Activated CD4-positive, alpha-beta T cell treated with anti-CD3 and anti-CD28 coated beads, Interleukin-10, Interleukin-2, amounts not matched to agents 100 ng/mL and 50 ng/mL, durations not matched to agents 16 hours and 8 hours (primary cell): ENCODE results near the gene REXO4.
"Not testable (repeated sequence)": the region's sequence is repeated elsewhere in the genome, so short reads cannot be mapped to it uniquely, and the experiment has no call there.

Experiments
- DNase-seq: peaks from one replicate; pipeline ENCODE4 v3.0.0-alpha.2; 2020

REXO4 gene

DNA sequence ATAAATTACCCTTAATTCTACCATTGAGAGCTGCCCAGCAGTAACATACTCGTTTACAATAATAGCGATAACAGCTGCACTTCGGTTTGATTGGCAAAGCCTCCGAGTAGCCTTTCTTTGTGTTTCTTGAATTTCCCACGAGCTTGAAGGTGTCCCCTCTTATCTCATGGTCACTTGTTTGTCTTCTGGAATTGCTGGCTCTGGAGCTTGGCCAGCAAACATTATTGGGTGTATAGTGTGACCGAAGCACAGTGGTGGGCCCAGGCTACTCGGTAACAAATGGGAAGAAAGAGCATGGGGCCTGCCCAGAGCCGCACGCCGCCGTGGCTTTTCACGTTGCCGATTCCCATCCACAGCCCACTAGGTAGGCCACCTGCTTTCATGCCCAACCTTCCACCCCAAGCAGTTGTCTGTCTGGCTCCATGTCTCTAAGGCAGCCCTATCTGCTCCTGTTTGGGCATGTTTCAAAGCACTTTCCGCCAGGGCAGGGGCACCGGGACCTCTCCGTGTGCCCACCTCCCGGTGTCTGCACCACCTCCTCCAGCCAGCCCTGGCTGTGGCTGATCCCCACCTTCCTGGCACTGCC is 33.0 kb downstream of the REXO4 start:
- no peak for DNase-seq

DNA sequence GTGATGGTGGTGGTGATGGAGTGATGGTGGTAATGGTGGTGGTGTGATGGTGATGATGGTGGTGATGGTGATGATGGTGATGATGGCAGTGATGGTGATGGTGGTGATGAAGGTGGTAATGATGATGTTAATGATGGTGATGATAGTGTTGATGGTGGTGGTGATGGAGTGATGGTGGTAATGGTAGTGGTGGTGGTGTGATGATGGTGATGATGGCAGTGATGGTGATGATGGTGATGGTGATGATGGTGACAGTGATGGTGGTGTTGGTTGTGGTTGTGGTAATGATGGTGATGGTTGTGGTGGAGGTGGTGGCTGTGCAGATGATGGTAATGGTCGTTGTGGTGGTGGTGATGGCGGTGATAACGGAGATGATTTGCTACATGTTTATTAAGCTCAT is 34.4 kb downstream of the REXO4 start:
- DNase-seq = no peak

DNA sequence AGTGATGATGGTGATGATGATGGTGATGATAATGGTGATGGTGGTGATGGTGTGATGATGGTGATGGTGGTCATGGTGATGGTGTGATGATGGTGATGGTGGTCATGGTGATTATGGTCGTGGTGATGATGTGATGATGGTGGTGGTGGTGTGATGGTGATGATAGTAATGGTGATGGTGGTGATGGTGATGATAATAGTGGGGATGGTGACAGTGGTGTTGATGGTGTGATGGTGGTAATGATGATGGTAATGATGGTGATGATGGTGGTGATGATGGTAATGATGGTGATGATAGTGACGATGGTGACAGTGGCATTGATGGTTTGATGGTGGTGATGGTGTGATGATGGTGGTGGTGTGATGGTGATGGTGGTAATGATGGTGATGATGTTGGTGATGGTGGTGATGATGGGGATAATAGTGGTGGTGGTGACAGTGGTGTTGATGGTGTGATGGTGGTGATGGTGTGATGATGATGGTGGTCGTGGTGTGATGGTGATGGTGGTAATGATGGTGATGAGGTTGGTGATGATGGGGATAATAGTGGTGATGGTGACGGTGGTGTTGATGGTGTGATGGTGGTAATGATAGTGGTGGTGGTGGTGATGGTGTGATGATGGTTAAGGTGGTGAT is 35.2 kb downstream of the REXO4 start:
- no peak for DNase-seq

DNA sequence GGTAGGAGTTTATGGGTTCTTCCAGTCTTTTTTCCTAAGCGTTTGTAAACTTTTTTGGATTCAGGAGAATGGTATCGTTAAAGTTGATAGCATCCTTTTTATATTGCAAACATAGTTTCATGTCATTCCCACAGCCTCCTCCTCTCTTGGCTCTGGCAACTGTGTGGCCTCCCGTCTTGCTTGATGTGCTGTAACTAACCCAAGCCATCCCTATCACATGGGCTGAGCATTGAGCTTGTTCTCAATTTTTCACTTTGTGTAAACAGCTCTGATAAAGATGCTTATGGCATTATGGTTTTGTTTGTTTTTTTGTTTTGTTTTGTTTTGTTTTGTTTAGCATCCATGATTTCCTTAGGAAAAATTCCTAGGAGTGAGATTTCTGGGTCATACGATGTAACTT is 37.1 kb downstream of the REXO4 start:
- DNase-seq = no peak

DNA sequence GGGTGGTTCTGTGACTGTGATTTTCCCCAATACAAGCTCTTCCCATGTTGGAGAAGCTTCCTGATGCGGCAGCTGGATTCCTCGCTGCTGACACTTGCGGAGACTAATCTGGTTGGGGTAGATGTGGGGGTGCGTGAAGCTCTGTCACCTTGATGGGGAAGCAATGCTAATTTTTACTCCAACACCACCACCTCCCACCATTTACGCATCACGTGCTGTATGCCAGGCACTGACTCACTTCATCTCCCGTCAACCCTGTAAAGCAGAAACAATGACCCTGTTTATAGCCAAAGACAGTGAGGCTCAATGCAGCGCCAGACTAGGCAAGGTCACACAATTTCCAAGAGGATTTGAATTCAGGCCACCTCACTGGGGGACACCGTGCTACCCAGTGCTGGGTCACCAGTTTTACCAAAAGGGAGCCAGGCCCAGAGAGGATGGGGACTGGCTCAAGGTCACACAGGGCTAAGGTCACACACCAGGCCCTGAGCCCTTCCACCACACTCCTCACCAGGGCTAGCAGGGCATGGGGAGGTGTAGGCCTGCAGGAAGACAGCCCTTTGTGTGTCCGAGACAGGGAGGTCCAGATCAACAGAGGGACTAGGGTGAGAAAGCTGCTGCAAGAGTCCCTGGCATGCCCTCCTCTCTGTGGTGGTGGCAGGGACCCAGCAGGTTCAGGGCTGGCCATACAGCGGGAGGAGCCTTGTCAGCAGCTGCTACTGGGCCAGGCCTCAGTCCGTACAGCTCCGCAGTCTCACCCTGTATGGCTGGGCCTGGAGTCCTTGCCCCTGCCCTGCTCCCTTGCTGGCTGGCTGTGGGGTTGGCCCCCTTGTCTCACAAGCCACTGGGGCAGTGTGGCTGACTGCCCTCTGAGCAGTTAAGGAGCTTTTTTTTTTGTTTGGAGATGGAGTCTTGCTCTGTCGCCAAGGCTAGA is 38.4 kb downstream of the REXO4 start:
- DNase-seq = no peak

DNA sequence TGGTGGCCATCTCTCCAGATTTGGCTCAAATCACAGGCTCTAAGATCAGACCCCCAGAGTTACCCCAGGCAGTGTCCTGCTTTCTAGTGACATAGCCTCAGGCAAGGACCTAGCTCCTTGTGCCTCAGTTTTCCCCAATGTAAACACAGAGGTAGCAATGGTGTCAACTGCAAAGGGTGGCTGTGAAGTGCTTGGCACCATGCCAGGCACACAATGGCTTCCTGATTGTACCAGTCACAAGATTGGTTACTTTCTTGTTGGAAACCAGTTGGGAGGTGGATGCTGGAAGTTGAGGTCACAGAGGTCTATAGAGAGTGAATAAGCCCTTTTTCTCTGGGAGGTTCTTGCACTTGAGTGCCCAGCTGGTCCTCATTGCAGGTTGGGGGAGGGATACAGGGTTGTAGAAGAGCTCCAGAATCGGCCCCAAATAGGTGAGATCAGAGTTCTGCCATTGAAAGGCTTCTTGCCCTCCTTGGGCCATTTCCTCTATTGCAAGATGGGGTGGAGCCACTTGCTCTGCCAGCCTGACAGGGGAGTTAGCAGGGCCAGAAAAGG is 39.3 kb downstream of the REXO4 start:
- DNase-seq = no peak

DNA sequence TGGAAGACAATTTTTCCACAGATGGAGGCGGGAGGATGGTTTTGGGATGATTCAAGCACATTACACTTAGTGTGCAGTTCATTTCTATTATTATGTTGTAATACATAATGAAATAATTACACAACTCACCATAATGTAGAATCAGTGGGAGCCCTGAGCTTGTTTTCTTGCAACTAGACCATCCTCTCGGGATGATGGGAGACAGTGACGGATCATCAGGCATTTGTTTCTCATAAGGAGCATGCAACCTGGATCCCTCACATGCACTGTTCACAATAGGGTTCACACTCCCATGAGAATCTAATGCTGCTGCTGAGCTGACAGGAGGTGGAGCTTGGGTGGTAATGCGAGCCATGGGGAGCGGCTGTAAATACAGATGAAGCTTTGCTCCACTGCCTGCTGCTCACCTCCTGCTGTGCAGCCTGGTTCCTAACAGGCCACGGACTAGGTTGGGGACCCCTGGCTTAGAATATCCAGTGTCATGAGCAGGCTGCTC is 40.0 kb downstream of the REXO4 start:
- DNase-seq = no peak

DNA sequence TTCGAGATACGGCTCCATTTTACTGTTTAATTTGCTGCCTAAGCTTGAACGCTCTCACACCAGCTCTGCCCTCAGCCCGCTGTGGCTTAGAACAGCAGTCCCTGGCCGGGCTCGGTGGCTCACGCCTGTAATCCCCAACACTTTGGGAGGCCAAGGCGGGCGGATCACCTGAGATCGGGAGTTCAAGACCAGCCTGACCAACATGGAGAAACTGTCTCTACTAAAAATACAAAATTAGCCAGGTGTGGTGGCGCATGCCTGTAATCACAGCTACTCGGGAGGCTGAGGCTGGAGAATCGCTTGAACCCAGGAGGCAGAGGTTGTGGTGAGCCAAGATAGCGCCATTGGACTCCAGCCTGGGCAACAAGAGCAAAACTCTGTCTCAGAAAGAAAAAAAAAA is 40.5 kb downstream of the REXO4 start:
- not testable (repeated sequence) for DNase-seq

DNA sequence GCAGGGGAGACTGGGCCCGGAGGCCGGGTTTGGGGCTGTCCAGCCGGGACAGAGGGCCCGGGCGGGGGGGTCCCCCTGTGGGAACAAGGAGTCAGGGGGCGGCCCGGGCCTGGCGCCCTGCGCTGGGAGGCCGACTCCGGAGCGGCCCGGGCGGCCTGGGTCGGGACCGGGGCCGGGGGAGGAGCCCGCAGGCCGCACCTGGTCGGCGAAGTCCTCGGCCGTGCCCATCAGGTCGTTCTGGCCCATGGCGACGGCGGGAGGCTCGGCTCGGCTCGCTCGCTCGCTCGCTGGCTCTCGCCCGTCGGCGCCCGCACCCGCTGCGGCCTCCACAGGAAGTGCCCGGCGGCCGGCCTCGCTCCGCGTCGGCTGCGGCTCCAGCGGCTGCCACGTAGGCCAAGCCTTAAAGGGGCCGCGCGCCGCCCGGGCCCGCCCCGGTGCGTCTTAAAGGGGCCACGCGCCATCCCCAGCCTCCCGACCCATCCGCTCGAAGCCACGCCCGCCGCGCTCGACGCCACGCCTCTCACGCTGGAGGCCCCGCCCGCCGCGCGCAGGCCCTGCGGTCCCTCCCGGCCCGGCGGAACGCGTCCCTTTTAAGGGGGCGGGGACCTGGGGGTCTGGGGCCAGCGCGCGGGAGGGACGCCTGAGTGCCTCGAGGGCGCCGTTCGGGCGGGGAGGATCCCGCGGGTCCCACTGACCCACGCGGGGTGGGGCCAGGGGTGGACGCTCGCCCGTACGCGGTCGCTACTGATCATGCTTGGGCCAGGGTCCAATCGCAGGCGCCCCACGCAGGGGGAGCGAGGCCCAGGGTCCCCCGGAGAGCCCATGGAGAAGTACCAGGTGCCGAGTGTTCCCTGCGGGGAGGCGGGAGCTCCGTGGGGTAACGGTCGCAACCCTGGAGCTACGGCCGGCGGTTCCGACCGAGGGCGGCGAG is 41.8 kb downstream of the REXO4 start, which contains the start of the genes STKLD1 and SURF4:
Gene STKLD1 (plus strand): TSS at position 643 of the 931 bp plus-strand sequence. CDS start 108 bp downstream, at position 751.
Gene SURF4 (minus strand): TSS at position 337 of the 931 bp plus-strand sequence. CDS start 91 bp downstream, at position 246.
- peak; percentile 97 for DNase-seq

DNA sequence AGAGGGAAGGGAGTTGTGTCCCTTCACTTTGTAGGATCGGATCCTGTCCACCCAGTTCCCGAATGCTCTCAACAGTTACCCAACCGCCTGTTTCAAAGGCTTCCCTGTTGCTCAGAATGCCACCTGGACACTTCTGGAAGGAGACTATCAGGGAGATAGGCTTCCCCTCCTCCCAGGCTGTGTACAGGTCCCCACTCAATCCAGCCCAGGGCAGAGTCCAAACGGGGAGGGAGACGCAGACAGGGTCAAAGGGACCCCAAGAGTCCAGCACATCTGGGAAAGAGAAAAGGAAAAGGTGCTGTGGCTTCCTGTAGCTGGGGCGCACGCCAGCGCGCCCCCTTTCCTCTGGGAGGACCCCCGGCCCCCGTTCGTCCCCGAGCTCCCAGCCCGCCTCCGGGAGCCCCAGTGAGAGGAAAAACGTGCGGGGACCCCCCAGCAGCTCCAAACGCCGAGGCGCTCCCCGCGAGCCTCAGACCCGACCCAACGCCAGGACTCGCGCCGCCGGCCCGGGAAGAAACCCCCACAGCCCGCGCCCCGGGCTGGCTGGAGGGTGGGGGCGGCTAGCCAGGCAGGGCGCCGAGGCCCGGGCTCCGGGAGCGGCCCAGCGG is 42.6 kb downstream of the REXO4 start:
- no peak for DNase-seq

DNA sequence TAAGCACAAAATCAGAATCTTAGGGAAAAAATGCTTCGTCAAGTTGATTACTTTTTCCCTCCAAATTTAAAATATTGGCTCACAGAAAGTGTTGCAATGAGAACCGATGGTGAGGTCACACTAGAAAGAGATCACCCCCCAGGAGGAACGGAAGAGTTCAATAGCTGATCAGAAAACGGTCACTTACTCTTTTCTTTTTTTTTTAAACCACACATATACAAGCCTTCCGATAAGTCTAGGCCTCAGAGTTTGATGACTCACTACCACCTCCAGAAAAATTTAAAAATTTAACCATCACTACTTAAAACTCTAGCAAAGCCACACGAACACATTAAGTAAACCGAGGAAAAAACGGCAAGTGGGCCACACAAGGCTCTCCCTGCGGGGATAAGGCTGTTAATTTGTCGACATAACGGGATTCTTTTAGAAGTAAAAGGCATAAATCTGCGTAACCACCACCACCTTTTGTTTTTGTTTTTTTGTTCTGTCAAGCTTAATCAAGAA is 43.1 kb downstream of the REXO4 start:
- DNase-seq = peak; percentile 77

DNA sequence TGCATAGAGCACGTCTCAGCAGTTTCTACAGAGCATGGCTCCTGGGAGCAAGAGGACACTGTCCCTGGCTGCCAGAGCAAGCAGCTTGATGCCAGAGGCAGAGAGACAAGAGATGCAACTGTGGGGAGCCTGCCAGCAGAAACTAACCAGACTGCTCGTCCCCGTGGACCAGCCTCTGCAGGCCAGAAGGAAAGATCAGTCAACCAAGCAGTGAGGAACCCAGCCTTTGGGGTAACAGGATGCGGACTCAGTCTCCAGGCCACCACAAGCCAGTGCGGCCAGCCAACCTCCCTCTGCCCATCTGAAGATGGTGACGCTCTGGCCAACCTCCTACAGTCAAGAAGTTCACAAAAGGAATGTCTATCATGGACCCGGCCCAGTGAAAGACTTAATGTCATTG is 45.7 kb downstream of the REXO4 start:
- DNase-seq = no peak

DNA sequence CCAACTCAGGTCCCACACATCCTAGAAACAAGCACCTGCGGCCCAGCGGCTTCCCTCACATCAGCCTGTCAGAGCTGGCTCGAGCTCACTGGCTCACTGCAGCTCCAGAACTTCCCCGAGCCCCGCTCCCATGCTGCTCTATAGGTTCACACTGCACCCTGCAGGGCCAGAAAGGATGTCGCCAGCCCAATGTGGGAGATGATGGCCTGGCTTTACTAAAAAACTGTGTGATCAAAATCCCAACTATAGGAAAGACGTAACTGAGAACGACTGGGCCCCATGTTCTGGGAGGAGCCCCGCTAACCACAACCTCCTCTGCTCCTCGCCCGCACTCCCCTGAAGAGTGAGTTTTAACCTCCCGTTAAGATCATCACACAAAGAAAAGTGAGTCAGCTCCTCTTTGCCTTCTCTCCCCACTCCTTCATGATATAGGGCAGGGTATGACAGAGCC is 46.5 kb downstream of the REXO4 start:
- DNase-seq = peak; percentile 91

DNA sequence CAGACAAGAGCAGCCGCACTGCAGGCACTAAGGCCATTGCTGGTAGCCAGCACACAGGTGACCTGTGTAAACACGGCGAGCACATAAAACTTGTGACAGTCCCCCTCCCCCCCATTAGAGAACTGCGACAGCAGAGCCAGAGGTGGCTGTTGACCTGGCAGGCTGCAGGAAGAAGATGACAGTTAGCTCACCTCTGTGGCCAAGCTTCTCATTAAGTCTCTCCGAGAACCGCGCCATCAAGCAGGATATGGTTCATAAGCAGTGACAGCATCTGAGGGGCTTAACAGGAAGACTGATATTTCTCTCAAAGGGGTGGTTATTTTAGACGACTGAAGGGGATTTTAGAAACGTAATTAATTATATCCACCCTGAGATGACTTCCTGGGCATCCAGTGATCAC is 47.1 kb downstream of the REXO4 start:
- peak; percentile 75 for DNase-seq

DNA sequence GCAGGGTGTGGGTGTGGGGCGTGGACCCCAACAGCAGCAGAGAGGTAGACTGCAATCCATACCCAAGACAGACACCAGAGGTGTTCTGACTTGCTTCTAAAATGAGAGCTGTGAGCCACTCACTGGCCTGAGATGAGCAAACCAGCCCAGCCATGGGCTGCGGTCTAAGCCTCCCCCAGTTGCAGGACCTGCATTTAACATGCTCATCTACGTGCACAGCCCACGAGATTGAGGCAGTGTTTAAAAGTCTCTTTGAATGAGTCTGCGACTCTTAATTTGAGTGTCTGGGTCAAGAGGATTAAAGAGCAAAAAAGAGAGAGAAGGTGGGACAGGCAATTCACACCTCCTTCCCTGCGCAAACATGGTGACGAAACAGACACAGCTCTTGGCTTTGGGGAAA is 47.9 kb downstream of the REXO4 start:
- DNase-seq = peak; percentile 71

DNA sequence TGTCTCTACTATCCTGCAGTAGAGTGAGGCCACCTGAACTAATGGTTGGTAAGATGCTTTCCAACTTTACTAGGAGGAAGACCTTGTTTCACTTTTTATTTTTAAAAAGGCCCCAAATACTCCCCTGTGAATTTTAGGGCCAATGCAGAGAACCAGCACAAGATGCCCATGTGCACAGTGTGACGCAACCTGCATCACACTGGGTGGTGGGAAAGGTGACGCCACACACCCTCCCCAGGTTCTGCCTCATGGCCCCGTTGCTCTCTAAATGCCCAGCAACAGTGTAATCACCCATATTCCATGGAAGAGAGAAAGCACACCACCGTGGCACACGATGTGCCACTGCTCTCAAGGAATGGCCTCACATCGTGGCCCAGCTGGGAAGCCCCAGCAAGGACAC is 48.4 kb downstream of the REXO4 start:
- no peak for DNase-seq

DNA sequence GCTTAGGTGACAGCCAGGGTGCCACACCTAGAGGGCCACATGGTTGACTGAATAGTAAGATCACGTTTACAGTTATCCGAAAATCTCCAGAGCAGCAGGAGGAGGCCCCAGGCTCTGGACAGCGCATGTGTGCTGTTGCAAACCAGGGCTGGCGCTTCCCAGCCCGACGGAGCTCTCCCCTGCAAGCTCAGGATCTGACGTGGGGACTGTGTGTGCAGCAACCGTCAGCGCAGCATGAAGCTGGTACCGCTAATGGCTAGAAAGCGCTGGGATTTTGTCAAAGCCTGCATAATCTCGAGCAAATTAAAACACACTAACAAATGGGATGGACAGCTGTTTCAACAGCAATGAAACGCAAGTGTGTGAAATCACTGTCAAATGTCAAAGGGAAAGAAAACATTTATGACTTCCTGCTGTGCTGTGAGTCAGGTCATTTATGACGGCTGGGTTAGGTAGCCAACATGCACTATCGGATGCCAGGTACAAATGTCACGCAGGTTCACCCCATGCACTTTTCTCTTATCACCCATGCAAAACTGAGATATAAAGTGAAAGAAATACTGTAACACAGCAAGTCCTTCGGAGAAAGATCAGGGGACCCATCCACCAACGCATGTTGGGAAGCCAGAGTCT is 49.4 kb downstream of the REXO4 start:
- DNase-seq = no peak

DNA sequence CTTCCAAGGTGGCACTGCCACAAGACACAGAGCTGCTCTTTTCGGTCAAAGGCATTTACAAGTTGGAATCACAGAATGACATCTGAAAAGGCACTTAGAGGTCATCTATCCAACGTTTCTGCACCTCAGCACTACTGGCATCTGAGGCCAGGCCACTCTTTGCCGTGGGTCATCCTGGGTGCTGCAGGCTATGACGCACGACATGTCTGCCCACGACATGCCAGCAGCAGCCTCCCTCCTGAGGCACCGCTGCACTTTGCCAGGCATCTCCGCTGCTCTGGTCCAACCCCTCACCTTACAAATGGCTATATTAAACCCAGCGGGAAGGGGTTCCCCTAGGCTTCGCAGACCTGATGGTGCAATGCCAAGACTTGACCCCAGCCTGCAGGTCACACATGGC is 50.0 kb downstream of the REXO4 start:
- no peak for DNase-seq

DNA sequence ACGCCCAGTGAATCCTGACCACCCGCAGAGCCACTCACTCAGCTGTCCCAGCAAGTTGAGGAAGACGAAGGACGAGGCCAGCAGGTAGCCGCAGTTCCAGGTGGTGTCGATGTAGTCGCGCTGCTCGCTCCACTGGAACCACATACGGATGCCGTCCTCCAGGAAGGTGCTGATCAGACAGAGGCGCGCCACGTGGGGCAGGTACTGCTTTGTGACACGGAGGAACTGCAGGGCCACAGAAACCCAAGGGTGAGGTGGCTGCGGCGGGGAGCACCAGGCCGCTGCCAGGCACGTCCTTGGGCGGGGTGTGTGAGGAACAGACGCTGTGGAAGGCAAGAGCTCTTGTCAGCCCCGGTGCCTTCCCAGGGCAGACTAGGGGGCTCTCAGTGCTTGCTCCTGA is 50.6 kb downstream of the REXO4 start:
- DNase-seq = no peak

DNA sequence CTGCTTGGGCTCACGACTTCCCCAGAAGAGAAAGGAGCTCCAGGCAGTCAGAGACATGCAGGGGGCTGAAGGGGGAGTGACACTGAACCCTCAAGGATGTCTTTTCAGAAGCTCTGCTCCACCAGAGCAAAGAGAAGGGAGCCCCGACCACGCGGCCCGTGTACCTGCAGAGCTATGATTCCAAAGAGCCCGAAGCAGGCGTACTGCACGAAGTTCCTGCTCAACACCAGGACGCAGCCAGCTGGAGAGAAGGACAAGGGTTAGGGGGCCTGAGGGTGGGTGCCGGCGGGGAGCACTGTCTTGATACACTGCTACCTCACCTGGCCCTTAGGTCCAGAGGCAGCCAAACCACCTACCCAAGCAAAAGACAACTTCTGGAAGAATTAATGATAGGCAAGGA is 51.4 kb downstream of the REXO4 start:
- DNase-seq = no peak
